MCF 10A (cell line): ENCODE measurements around the gene AQR. TPM values are rescaled to one million over a fixed set of nuclear protein-coding genes. Genes with fewer than 3 reads are reported as not detected.
A peak's percentile ranks its signal among the peaks of the same experiment; 100 is the strongest.

Source experiments
- BruUV-seq: library from RNA; stranded (reverse); fragments of 400-500 nt; replicated peaks from 2 replicates; lab custom pipeline; 2021; lab: Mats Ljungman, UMichigan
- CTCF ChIA-PET: fragments of 300-600 bp; sonication (Branson Sonifier 250); formaldehyde crosslinking; extraction: SDS; loops from one replicate; lab custom pipeline; 2021; ENCODE audit warnings: antibody characterized with exemption, inconsistent platforms; lab: Yijun Ruan, JAX
- POLR2A ChIA-PET: fragments of 300-600, 350-650 bp; sonication (Branson Sonifier 250); formaldehyde crosslinking; extraction: SDS; loops from one replicate; lab custom pipeline; 2020; ENCODE audit warnings: antibody characterized with exemption, inconsistent platforms; lab: Yijun Ruan, JAX
- DNase-seq: peaks from one replicate; pipeline ENCODE4 v3.0.0-alpha.2; 2018; ENCODE audit not compliant: unreplicated experiment
- H3K27ac Mint-ChIP-seq: one replicate; pipeline ENCODE4 v1.8.0; 2022; ENCODE audit warnings: mild to moderate bottlenecking, low read depth, mixed read lengths; ENCODE audit not compliant: unreplicated experiment
- H3K27me3 Mint-ChIP-seq: one replicate; pipeline ENCODE4 v1.8.0; 2022; ENCODE audit warnings: mixed read lengths; ENCODE audit not compliant: insufficient read depth, unreplicated experiment
- H3K36me3 Mint-ChIP-seq: one replicate; pipeline ENCODE4 v1.8.0; 2022; ENCODE audit warnings: mild to moderate bottlenecking, moderate library complexity, mixed read lengths; ENCODE audit not compliant: insufficient read depth, unreplicated experiment
- H3K4me1 Mint-ChIP-seq: one replicate; pipeline ENCODE4 v1.8.0; 2022; ENCODE audit warnings: mixed read lengths; ENCODE audit not compliant: insufficient read depth, unreplicated experiment
- H3K4me3 Mint-ChIP-seq: one replicate; pipeline ENCODE4 v1.8.0; 2022; ENCODE audit warnings: mild to moderate bottlenecking, moderate library complexity, mixed read lengths; ENCODE audit not compliant: unreplicated experiment
- H3K9me3 Mint-ChIP-seq: one replicate; pipeline ENCODE4 v1.8.0; 2022; ENCODE audit warnings: mixed read lengths; ENCODE audit not compliant: unreplicated experiment
- CTCF ChIP-seq: fragments of 200-600 bp; IDR thresholded peaks from one replicate; pipeline ENCODE4 v1.8.0; 2022; ENCODE audit warnings: antibody characterized with exemption, mild to moderate bottlenecking; ENCODE audit not compliant: unreplicated experiment
- intact Hi-C: fragments of 100-400 bp; cut with micrococcal nuclease; formaldehyde crosslinking; loops from 2 replicates; pipeline ENCODE4 v1.14.1; 2022
- total RNA-seq: library from RNA; stranded (reverse); gene quantifications from 2 replicates; pipeline ENCODE4 v1.2.3, GENCODE V29; 2022

The AQR gene
- total RNA-seq, 1 experiment from 2014 or later, result 26.5 TPM

GRCh38 chr15:34889476-34889875 is 80.1 kb downstream of the AQR start:
- no peak for TF ChIP-seq CTCF
- ChIA-PET POLR2A (interaction anchor here (0.7 to 1.2 kb wide), 2 partner anchors 14 to 18 kb away, joined by 3 to 4 read pairs; no protein-coding TSS in a partner anchor), CTCF (interaction anchor here (0.5 to 1.3 kb wide), 6 partner anchors 28 to 211 kb away, joined by 3 to 7 read pairs (median 3); no protein-coding TSS in a partner anchor)
- H3K27me3 Mint-ChIP-seq, result no peaks in the 10 kb centered on the region
- BruUV-seq, result no TSS peak
- intact Hi-C loops, result no loop called here
- H3K27ac Mint-ChIP-seq, result no peak overlapping the region
- H3K4me3 Mint-ChIP-seq, result no peak overlapping the region
- H3K9me3 Mint-ChIP-seq, result peaks cover 17% of the 10 kb centered on the region
- peak; percentile 4 for DNase-seq
- no peaks in the 10 kb centered on the region for H3K4me1 Mint-ChIP-seq
- H3K36me3 Mint-ChIP-seq, result peaks cover 77% of the 10 kb centered on the region

GRCh38 chr15:34886134-34886533 is 83.4 kb downstream of the AQR start:
- Mint-ChIP-seq H3K27ac (peak overlapping the region; percentile 54), H3K36me3 (peaks cover 75% of the 10 kb centered on the region), H3K9me3 (no peaks in the 10 kb centered on the region), H3K27me3 (no peaks in the 10 kb centered on the region), H3K4me1 (no peaks in the 10 kb centered on the region), H3K4me3 (no peak overlapping the region)
- POLR2A ChIA-PET, result no interaction called here
- intact Hi-C loops, result no loop called here
- CTCF ChIA-PET, result interaction anchor here (1.3 kb wide), 1 partner anchor 33 kb away, joined by 4 read pairs; no protein-coding TSS in a partner anchor
- no TSS peak for BruUV-seq
- DNase-seq, result no peak
- TF ChIP-seq CTCF, result no peak

GRCh38 chr15:34883633-34884032 is 85.9 kb downstream of the AQR start:
- H3K27me3 Mint-ChIP-seq, result no peaks in the 10 kb centered on the region
- intact Hi-C loops, result no loop called here
- H3K4me1 Mint-ChIP-seq, result no peaks in the 10 kb centered on the region
- no peaks in the 10 kb centered on the region for H3K9me3 Mint-ChIP-seq
- peaks cover 80% of the 10 kb centered on the region for H3K36me3 Mint-ChIP-seq
- ChIA-PET POLR2A (no interaction called here), CTCF (interaction anchor here (0.7 to 1.0 kb wide), 2 partner anchors 49 to 228 kb away, joined by 3 to 4 read pairs; no protein-coding TSS in a partner anchor)
- no peak overlapping the region for H3K4me3 Mint-ChIP-seq
- no peak overlapping the region for H3K27ac Mint-ChIP-seq
- no TSS peak for BruUV-seq
- peak; percentile 0 for DNase-seq
- no peak for TF ChIP-seq CTCF

GRCh38 chr15:34883042-34883441 is 86.5 kb downstream of the AQR start:
- ChIA-PET CTCF (no interaction called here), POLR2A (interaction anchor here (0.7 kb wide), 1 partner anchor 12 kb away, joined by 3 read pairs; no protein-coding TSS in a partner anchor)
- Mint-ChIP-seq H3K27ac (no peak overlapping the region), H3K27me3 (no peaks in the 10 kb centered on the region), H3K4me1 (no peaks in the 10 kb centered on the region), H3K9me3 (no peaks in the 10 kb centered on the region), H3K4me3 (no peak overlapping the region), H3K36me3 (peaks cover 78% of the 10 kb centered on the region)
- no TSS peak for BruUV-seq
- peak; percentile 5 for DNase-seq
- TF ChIP-seq CTCF, result no peak
- intact Hi-C loops, result no loop called here
